WTC11 (cell line): ENCODE measurements around the gene OPRD1.

Experiments
- FOXJ3 ChIP-seq: sonication (generic); formaldehyde crosslinking; IDR thresholded peaks from 2 replicates; pipeline ENCODE4 v1.9.0; 2021; ENCODE audit warnings: missing genetic modification reagents, mild to moderate bottlenecking, borderline replicate concordance
- FOXK1 ChIP-seq: sonication (generic); formaldehyde crosslinking; IDR thresholded peaks from 2 replicates; pipeline ENCODE4 v1.8.0; 2022; ENCODE audit warnings: mild to moderate bottlenecking, moderate library complexity, missing genetic modification reagents
- SMAD4 ChIP-seq: sonication (generic); formaldehyde crosslinking; IDR thresholded peaks from 2 replicates; pipeline ENCODE4 v1.8.0; 2022; ENCODE audit warnings: mild to moderate bottlenecking, missing genetic modification reagents
- TCF7 ChIP-seq: sonication (generic); formaldehyde crosslinking; IDR thresholded peaks from 2 replicates; pipeline ENCODE4 v1.8.0; 2022; ENCODE audit warnings: mild to moderate bottlenecking, low read depth, missing genetic modification reagents, moderate library complexity
- ZNF671 ChIP-seq: fragments of 250-450 bp; sonication (Bioruptor Pico); IDR thresholded peaks from 2 replicates; pipeline ENCODE4 v1.8.0; 2021; ENCODE audit warnings: mild to moderate bottlenecking
- TF ChIP-seq, protein P1 (sequence below): sonication (generic); formaldehyde crosslinking; IDR thresholded peaks from 2 replicates; pipeline ENCODE4 v1.8.1; 2022; ENCODE audit warnings: missing genetic modification reagents, borderline replicate concordance
- TF ChIP-seq, protein P2 (sequence below): sonication (generic); formaldehyde crosslinking; IDR thresholded peaks from 2 replicates; pipeline ENCODE4 v1.8.0; 2022; ENCODE audit warnings: mild to moderate bottlenecking, missing genetic modification reagents
- TF ChIP-seq, protein P3 (sequence below): fragments of 200-600 bp; IDR thresholded peaks from 2 replicates; pipeline ENCODE4 v1.8.0; 2022; ENCODE audit warnings: antibody characterized with exemption
- TF ChIP-seq, protein P4 (sequence below): sonication (generic); formaldehyde crosslinking; IDR thresholded peaks from 2 replicates; pipeline ENCODE4 v1.8.1; 2023; ENCODE audit warnings: mild to moderate bottlenecking, moderate library complexity, missing genetic modification reagents
- TF ChIP-seq, protein P5 (sequence below): sonication (generic); formaldehyde crosslinking; IDR thresholded peaks from 2 replicates; pipeline ENCODE4 v1.8.1; 2022; ENCODE audit warnings: low read depth, missing genetic modification reagents, borderline replicate concordance
- TF ChIP-seq, protein P6 (sequence below): sonication (generic); formaldehyde crosslinking; IDR thresholded peaks from 2 replicates; pipeline ENCODE4 v1.8.1; 2023; ENCODE audit warnings: mild to moderate bottlenecking, missing genetic modification reagents, moderate library complexity
- TF ChIP-seq, protein P7 (sequence below): sonication (generic); formaldehyde crosslinking; IDR thresholded peaks from 2 replicates; pipeline ENCODE4 v1.8.0; 2022; ENCODE audit warnings: mild to moderate bottlenecking, missing genetic modification reagents
- TF ChIP-seq, protein P8 (sequence below): sonication (generic); formaldehyde crosslinking; IDR thresholded peaks from 2 replicates; pipeline ENCODE4 v1.8.0; 2023; ENCODE audit warnings: missing genetic modification reagents
- TF ChIP-seq, protein P9 (sequence below): sonication (generic); formaldehyde crosslinking; conservative IDR thresholded peaks from 2 replicates; pipeline ENCODE4 v1.8.1; 2022; ENCODE audit warnings: mild to moderate bottlenecking, missing genetic modification reagents

DNA sequence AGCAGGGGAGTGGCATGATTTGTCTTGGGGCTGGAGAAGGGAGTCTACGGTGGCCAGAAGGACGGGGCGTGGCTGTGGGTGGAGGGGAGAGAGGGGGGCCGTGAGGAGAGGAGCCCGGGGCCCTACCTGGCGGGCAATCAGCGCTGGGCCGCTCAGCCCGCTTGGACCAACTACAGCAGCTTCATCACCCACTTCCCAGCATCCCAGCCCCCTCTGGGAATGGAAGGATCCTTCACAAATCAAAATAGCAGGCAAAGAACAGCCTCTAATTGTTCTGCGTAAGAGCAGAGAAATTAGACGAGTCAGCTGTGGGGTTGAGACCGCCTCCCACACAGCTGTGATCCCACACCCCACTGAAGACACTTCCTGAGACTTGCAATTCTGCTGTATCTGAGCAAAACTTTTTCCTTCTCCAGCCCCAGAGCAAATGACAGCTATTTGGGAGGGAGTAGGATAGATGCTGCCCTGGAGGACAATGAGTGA is 43.5 kb downstream of the OPRD1 start:
- TF ChIP-seq, protein P1, sequence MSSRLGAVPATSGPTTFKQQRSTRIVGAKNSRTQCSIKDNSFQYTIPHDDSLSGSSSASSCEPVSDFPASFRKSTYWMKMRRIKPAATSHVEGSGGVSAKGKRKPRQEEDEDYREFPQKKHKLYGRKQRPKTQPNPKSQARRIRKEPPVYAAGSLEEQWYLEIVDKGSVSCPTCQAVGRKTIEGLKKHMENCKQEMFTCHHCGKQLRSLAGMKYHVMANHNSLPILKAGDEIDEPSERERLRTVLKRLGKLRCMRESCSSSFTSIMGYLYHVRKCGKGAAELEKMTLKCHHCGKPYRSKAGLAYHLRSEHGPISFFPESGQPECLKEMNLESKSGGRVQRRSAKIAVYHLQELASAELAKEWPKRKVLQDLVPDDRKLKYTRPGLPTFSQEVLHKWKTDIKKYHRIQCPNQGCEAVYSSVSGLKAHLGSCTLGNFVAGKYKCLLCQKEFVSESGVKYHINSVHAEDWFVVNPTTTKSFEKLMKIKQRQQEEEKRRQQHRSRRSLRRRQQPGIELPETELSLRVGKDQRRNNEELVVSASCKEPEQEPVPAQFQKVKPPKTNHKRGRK (CRISPR knock-in tag) = no peak
- TF ChIP-seq, protein P2, sequence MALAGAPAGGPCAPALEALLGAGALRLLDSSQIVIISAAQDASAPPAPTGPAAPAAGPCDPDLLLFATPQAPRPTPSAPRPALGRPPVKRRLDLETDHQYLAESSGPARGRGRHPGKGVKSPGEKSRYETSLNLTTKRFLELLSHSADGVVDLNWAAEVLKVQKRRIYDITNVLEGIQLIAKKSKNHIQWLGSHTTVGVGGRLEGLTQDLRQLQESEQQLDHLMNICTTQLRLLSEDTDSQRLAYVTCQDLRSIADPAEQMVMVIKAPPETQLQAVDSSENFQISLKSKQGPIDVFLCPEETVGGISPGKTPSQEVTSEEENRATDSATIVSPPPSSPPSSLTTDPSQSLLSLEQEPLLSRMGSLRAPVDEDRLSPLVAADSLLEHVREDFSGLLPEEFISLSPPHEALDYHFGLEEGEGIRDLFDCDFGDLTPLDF (CRISPR knock-in tag) = no peak
- TF ChIP-seq, protein P3, sequence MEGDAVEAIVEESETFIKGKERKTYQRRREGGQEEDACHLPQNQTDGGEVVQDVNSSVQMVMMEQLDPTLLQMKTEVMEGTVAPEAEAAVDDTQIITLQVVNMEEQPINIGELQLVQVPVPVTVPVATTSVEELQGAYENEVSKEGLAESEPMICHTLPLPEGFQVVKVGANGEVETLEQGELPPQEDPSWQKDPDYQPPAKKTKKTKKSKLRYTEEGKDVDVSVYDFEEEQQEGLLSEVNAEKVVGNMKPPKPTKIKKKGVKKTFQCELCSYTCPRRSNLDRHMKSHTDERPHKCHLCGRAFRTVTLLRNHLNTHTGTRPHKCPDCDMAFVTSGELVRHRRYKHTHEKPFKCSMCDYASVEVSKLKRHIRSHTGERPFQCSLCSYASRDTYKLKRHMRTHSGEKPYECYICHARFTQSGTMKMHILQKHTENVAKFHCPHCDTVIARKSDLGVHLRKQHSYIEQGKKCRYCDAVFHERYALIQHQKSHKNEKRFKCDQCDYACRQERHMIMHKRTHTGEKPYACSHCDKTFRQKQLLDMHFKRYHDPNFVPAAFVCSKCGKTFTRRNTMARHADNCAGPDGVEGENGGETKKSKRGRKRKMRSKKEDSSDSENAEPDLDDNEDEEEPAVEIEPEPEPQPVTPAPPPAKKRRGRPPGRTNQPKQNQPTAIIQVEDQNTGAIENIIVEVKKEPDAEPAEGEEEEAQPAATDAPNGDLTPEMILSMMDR = no peak
- TF ChIP-seq FOXJ3 (CRISPR knock-in tag) (no peak), ZNF671 (CRISPR knock-in tag) (no peak), TCF7 (no peak), SMAD4 (CRISPR knock-in tag) (no peak), FOXK1 (CRISPR knock-in tag) (no peak)
- TF ChIP-seq, protein P4, sequence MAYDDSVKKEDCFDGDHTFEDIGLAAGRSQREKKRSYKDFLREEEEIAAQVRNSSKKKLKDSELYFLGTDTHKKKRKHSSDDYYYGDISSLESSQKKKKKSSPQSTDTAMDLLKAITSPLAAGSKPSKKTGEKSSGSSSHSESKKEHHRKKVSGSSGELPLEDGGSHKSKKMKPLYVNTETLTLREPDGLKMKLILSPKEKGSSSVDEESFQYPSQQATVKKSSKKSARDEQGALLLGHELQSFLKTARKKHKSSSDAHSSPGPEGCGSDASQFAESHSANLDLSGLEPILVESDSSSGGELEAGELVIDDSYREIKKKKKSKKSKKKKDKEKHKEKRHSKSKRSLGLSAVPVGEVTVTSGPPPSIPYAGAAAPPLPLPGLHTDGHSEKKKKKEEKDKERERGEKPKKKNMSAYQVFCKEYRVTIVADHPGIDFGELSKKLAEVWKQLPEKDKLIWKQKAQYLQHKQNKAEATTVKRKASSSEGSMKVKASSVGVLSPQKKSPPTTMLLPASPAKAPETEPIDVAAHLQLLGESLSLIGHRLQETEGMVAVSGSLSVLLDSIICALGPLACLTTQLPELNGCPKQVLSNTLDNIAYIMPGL (CRISPR knock-in tag) = no peak
- TF ChIP-seq, protein P5, sequence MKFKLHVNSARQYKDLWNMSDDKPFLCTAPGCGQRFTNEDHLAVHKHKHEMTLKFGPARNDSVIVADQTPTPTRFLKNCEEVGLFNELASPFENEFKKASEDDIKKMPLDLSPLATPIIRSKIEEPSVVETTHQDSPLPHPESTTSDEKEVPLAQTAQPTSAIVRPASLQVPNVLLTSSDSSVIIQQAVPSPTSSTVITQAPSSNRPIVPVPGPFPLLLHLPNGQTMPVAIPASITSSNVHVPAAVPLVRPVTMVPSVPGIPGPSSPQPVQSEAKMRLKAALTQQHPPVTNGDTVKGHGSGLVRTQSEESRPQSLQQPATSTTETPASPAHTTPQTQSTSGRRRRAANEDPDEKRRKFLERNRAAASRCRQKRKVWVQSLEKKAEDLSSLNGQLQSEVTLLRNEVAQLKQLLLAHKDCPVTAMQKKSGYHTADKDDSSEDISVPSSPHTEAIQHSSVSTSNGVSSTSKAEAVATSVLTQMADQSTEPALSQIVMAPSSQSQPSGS = no peak
- TF ChIP-seq, protein P6, sequence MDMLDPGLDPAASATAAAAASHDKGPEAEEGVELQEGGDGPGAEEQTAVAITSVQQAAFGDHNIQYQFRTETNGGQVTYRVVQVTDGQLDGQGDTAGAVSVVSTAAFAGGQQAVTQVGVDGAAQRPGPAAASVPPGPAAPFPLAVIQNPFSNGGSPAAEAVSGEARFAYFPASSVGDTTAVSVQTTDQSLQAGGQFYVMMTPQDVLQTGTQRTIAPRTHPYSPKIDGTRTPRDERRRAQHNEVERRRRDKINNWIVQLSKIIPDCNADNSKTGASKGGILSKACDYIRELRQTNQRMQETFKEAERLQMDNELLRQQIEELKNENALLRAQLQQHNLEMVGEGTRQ (CRISPR knock-in tag) = no peak
- TF ChIP-seq, protein P7, sequence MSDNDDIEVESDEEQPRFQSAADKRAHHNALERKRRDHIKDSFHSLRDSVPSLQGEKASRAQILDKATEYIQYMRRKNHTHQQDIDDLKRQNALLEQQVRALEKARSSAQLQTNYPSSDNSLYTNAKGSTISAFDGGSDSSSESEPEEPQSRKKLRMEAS (CRISPR knock-in tag) = no peak
- TF ChIP-seq, protein P8, sequence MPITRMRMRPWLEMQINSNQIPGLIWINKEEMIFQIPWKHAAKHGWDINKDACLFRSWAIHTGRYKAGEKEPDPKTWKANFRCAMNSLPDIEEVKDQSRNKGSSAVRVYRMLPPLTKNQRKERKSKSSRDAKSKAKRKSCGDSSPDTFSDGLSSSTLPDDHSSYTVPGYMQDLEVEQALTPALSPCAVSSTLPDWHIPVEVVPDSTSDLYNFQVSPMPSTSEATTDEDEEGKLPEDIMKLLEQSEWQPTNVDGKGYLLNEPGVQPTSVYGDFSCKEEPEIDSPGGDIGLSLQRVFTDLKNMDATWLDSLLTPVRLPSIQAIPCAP (CRISPR knock-in tag) = no peak
- TF ChIP-seq, protein P9, sequence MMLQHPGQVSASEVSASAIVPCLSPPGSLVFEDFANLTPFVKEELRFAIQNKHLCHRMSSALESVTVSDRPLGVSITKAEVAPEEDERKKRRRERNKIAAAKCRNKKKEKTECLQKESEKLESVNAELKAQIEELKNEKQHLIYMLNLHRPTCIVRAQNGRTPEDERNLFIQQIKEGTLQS (CRISPR knock-in tag) = no peak
